Calu3 (cell line): Measurements from ENCODE around the gene TMEM150A. TPM values are rescaled to one million over a fixed set of nuclear protein-coding genes. Genes with fewer than 3 reads are reported as not detected.

ENCODE experiments used
- BruUV-seq: library from RNA; stranded (reverse); fragments of 400-500 nt; replicated peaks from 2 replicates; lab custom pipeline; 2021; lab: Mats Ljungman, UMichigan
- CTCF ChIA-PET: fragments of 300-600 bp; sonication (Branson Sonifier 250); formaldehyde crosslinking; loops from one replicate; lab custom pipeline; 2022; ENCODE audit warnings: antibody characterized with exemption; lab: Charles Lee
- DNase-seq: peaks from one replicate; pipeline ENCODE4 v3.0.0; 2022
- H3K27ac Mint-ChIP-seq: one replicate; pipeline ENCODE4 v1.8.0; 2022; ENCODE audit warnings: mixed read lengths; ENCODE audit not compliant: unreplicated experiment
- H3K27me3 Mint-ChIP-seq: one replicate; pipeline ENCODE4 v1.8.0; 2022; ENCODE audit warnings: mixed read lengths; ENCODE audit not compliant: unreplicated experiment
- H3K36me3 Mint-ChIP-seq: one replicate; pipeline ENCODE4 v1.8.0; 2022; ENCODE audit warnings: mild to moderate bottlenecking, moderate library complexity, mixed read lengths; ENCODE audit not compliant: insufficient read depth, unreplicated experiment
- H3K4me1 Mint-ChIP-seq: one replicate; pipeline ENCODE4 v1.8.0; 2022; ENCODE audit warnings: mild to moderate bottlenecking, low read depth, mixed read lengths; ENCODE audit not compliant: unreplicated experiment
- H3K4me3 Mint-ChIP-seq: one replicate; pipeline ENCODE4 v1.8.0; 2022; ENCODE audit warnings: mild to moderate bottlenecking, low read depth, moderate library complexity, mixed read lengths; ENCODE audit not compliant: unreplicated experiment
- H3K9me3 Mint-ChIP-seq: one replicate; pipeline ENCODE4 v1.8.0; 2022; ENCODE audit warnings: low read depth, mixed read lengths; ENCODE audit not compliant: unreplicated experiment
- CTCF ChIP-seq: fragments of 200-600 bp; IDR thresholded peaks from one replicate; pipeline ENCODE4 v1.8.0; 2022; ENCODE audit warnings: antibody characterized with exemption; ENCODE audit not compliant: unreplicated experiment
- intact Hi-C: fragments of 100-400 bp; cut with micrococcal nuclease; formaldehyde crosslinking; loops from one replicate; pipeline ENCODE4 v1.10.0; 2022; ENCODE audit not compliant: unreplicated experiment
- total RNA-seq: library from RNA; stranded (reverse); gene quantifications from 2 replicates; pipeline ENCODE4 v1.2.3, GENCODE V29; 2022

The TMEM150A gene
- total RNA-seq, 1 experiment from 2014 or later, result 12.1 TPM

DNA sequence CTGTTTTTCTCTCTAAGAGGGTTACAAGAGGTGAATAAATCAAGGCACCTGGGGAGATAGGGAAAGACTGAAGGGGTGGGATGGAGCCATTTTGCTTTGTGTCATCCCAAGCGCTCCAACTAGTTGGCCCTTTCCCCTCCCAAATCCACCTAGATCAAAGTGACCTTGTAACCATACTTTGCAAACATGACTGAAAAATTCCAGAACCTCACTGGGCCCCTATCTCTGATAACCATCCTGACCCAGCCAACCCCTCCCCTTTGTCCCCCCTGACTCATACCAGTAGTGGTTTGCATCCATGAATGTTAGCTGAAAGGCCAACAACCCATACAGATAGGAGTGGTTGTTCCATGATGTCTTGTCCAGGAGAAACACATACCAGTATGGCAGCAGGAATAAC lies 44.3 kb downstream of the TMEM150A start:
- BruUV-seq, result no TSS peak
- intact Hi-C loops, result no loop called here
- Mint-ChIP-seq H3K4me1 (peaks cover 19% of the 10 kb centered on the region), H3K27ac (no peak overlapping the region), H3K27me3 (no peaks in the 10 kb centered on the region), H3K4me3 (no peak overlapping the region), H3K36me3 (peaks cover 32% of the 10 kb centered on the region), H3K9me3 (no peaks in the 10 kb centered on the region)
- TF ChIP-seq CTCF, result no peak
- no peak for DNase-seq
- CTCF ChIA-PET, result interaction anchor here (2.0 kb wide), 1 partner anchor 20 kb away, joined by 4 read pairs; the partner anchor contains the start of gene VAMP8

DNA sequence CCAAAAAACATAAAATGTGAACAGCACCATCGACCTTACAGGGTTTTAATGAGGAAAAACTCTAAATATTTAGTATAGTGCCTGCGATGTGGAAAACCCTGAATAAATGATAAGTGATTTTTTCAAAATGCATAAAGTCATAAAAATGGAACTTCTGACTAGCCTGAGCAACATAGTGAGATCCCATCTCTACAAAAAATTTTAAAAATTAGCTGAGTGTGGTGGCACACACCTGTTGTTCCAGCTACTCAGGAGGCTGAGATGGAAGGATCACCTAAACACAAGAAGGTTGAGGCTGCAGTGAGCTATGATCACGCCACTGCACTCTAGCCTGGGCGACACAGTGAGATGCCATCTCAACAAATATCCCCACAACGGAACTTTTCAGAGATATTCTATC lies 45.4 kb downstream of the TMEM150A start:
- no peak overlapping the region for H3K4me3 Mint-ChIP-seq
- no peak for DNase-seq
- H3K4me1 Mint-ChIP-seq, result peaks cover 19% of the 10 kb centered on the region
- no peaks in the 10 kb centered on the region for H3K27me3 Mint-ChIP-seq
- no TSS peak for BruUV-seq
- H3K27ac Mint-ChIP-seq, result no peak overlapping the region
- TF ChIP-seq CTCF, result no peak
- H3K9me3 Mint-ChIP-seq, result no peaks in the 10 kb centered on the region
- intact Hi-C loops, result no loop called here
- H3K36me3 Mint-ChIP-seq, result peaks cover 38% of the 10 kb centered on the region
- CTCF ChIA-PET, result interaction anchor here (1.1 to 2.0 kb wide), 2 partner anchors 21 to 138 kb away, joined by 3 to 4 read pairs; partner anchors contain the start of gene VAMP8

GRCh38 chr2:85554980-85555612 lies 47.4 kb downstream of the TMEM150A start:
- no TSS peak for BruUV-seq
- peaks cover 33% of the 10 kb centered on the region for H3K36me3 Mint-ChIP-seq
- DNase-seq, result no peak

DNA sequence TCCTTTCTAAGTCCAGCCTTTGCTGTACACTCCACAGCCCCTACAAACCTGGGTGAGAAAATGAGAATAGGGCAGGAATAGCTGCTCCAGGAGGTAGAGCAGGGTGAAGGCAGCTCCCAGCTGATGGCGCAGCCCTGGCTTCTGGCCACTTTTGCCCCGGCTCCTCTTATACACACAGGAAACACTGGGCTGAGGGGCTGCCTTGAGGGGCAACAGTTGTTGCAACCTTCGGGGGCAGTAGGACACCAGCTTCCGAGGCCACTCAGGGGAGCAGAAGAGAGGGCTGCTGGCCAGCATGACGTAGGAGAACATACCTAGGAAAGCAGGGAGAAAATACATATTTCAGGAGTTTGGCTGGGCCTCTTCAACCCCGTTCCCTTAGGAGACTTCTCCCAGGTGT lies 49.3 kb downstream of the TMEM150A start:
- no peak for TF ChIP-seq CTCF
- H3K4me1 Mint-ChIP-seq, result peaks cover 3% of the 10 kb centered on the region
- no peaks in the 10 kb centered on the region for H3K27me3 Mint-ChIP-seq
- no peaks in the 10 kb centered on the region for H3K9me3 Mint-ChIP-seq
- H3K4me3 Mint-ChIP-seq, result no peak overlapping the region
- CTCF ChIA-PET, result interaction anchor here (2.5 to 2.7 kb wide), 2 partner anchors 133 to 161 kb away, joined by 25 to 66 read pairs; partner anchors contain the start of gene SH2D6
- no TSS peak for BruUV-seq
- no peak overlapping the region for H3K27ac Mint-ChIP-seq
- intact Hi-C loops, result no loop called here
- DNase-seq, result no peak
- H3K36me3 Mint-ChIP-seq, result peaks cover 49% of the 10 kb centered on the region

More at GRCh38 chr2:85554980-85555612, 47.4 kb downstream of the TMEM150A start:
- TF ChIP-seq CTCF, result no peak
- H3K4me1 Mint-ChIP-seq, result peaks cover 10% of the 10 kb centered on the region
- H3K27me3 Mint-ChIP-seq, result no peaks in the 10 kb centered on the region
- H3K9me3 Mint-ChIP-seq, result no peaks in the 10 kb centered on the region
- intact Hi-C loops, result no loop called here
- H3K27ac Mint-ChIP-seq, result no peak overlapping the region
- CTCF ChIA-PET, result no interaction called here
- H3K4me3 Mint-ChIP-seq, result no peak overlapping the region
